Activated CD8-positive, alpha-beta T cell treated with anti-CD3 and anti-CD28 coated beads, Interleukin-2, amount 10 ng/mL, durations not matched to agents 7 days and 5 days (primary cell): ENCODE measurements around the gene PICK1. TPM values are rescaled to one million over a fixed set of nuclear protein-coding genes. Genes with fewer than 3 reads are reported as not detected.

Source experiments
- ATAC-seq: fragments of 150-1000 bp; cut with Tn5 transposase; one replicate; pipeline ENCODE4 v1.10.0; 2021; ENCODE audit warnings: moderate library complexity
- CTCF ChIA-PET: fragments of 350-600 bp; sonication (Branson Sonifier 250); formaldehyde crosslinking; loops from one replicate; lab custom pipeline; 2021; ENCODE audit warnings: antibody characterized with exemption; lab: Charles Lee
- POLR2A ChIA-PET: fragments of 350-600 bp; sonication (Branson Sonifier 250); formaldehyde crosslinking; loops from one replicate; lab custom pipeline; 2021; ENCODE audit warnings: antibody characterized with exemption; lab: Charles Lee
- DNase-seq: peaks from one replicate; pipeline ENCODE4 v3.0.0-alpha.2; 2020
- H3K27ac Mint-ChIP-seq: one replicate; pipeline ENCODE4 v1.8.0; 2021; ENCODE audit warnings: mild to moderate bottlenecking, mixed read lengths
- H3K27me3 Mint-ChIP-seq: one replicate; pipeline ENCODE4 v1.8.0; 2021; ENCODE audit warnings: low read depth, mixed read lengths
- H3K36me3 Mint-ChIP-seq: one replicate; pipeline ENCODE4 v1.8.0; 2021; ENCODE audit warnings: low read depth, mixed read lengths
- H3K4me1 Mint-ChIP-seq: one replicate; pipeline ENCODE4 v1.8.0; 2021; ENCODE audit warnings: low read depth, mixed read lengths
- H3K4me3 Mint-ChIP-seq: one replicate; pipeline ENCODE4 v1.8.0; 2021; ENCODE audit warnings: mild to moderate bottlenecking, mixed read lengths
- H3K9me3 Mint-ChIP-seq: one replicate; pipeline ENCODE4 v1.8.0; 2022; ENCODE audit warnings: mixed read lengths; ENCODE audit not compliant: insufficient read depth
- total RNA-seq, 2 experiments: library from RNA; stranded (reverse); gene quantifications; one replicate each; pipeline ENCODE4 v1.2.3, GENCODE V29; 2021

Gene PICK1
- total RNA-seq, 2 experiments from 2014 or later: 12.7 to 14.0 TPM

DNA sequence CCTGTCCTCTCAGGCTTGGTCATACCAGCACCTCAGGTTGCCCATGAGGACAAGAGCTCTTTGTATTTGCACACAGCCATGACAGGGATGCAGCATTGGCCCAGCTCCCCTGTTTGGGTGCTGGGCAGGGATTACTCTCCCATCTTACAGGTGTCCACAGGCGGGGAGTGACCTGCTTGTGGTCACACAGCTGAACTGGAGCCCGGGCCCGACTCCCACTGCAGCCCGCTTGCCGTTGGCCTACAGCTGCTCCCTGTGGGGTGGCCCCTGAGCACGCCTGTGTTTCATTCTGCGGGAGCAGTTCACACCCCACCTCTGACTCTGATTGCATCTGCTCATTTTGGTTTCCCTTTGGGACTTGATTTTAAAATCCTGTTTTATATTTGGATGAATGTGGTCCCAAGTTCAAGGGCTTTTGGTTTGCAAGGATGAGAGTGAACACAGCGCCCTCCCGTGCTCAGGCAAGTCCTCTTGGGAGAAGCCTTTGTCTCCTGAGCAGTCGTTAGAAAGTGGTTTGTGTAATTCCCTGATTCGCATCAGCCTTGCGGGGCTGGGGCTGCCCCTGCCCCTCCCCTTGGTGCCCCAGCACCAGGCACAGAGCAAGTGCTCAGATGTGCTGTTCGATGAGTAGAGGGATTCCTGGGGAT is 9.3 kb downstream of the PICK1 start:
- no peaks in the 10 kb centered on the region for H3K27me3 Mint-ChIP-seq
- no peak overlapping the region for H3K4me3 Mint-ChIP-seq
- POLR2A ChIA-PET: interaction anchor here (1.0 kb wide), 1 partner anchor 9 kb away, joined by 3 read pairs; the partner anchor contains the start of gene PICK1
- no peak overlapping the region for H3K27ac Mint-ChIP-seq
- DNase-seq: no peak
- ATAC-seq: no peak
- no peaks in the 10 kb centered on the region for H3K4me1 Mint-ChIP-seq
- H3K9me3 Mint-ChIP-seq: no peaks in the 10 kb centered on the region
- H3K36me3 Mint-ChIP-seq: peaks cover 2% of the 10 kb centered on the region
- CTCF ChIA-PET: interaction anchor here (0.9 to 3.7 kb wide), 2 partner anchors 14 to 164 kb away, joined by 3 to 16 read pairs; no protein-coding TSS in a partner anchor

DNA sequence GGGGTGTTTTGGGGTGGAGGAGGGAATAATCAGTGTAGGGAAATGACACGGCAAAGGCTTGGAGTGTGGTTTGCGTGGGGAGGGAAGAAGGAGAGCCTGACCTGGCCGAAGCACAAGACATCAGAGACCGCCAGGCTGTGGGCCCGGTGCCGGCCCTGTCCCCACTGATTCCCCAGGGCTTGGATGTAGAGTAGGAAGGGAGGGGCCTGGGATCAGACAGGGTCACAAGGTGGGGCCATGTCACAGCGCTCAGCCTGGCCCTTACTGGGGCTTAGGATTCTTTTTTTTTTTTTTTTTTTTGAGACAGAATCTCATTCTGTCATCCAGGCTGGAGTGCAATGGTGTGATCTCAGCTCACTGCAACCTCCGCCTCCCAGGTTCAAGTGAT is 9.8 kb downstream of the PICK1 start:
- Mint-ChIP-seq H3K27ac (no peak overlapping the region), H3K4me3 (no peak overlapping the region), H3K27me3 (no peaks in the 10 kb centered on the region), H3K9me3 (no peaks in the 10 kb centered on the region), H3K36me3 (peaks cover 2% of the 10 kb centered on the region), H3K4me1 (no peaks in the 10 kb centered on the region)
- DNase-seq (no peak), ATAC-seq (no peak)
- POLR2A ChIA-PET: interaction anchor here (1.0 kb wide), 1 partner anchor 10 kb away, joined by 4 read pairs; the partner anchor contains the start of gene PICK1
- CTCF ChIA-PET: interaction anchor here (2.8 kb wide), 1 partner anchor 14 kb away, joined by 14 read pairs; no protein-coding TSS in a partner anchor

DNA sequence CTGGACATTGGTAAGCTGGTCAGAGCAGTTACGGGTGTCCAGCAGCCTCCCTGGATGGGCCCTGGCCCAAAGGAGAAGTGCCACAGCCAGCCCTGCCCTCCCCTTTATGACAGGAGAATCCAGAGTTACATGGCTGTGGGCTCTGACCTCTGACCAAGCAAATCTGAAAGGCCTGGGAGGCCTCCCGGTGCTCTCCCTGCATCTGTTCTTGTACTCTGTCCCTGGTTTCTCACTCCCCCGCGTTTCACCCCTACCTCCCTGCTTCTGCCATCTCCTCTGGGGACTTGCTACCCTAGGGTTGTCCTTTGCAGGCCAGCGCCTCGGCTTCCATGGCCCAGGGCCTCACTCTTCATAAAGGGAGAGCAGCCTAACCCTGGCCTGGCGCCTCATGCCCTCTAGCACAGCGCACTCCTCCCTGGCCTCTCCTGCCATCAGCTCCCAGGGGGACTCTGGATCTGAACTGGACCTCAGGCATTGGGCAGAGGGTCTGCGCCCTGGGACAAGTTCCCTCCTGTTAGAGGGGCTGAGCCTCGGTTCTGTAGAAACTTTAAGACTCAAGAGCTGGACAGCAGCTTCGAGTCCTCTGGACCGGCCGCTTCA is 10.7 kb downstream of the PICK1 start:
- Mint-ChIP-seq H3K36me3 (peaks cover 2% of the 10 kb centered on the region), H3K27me3 (no peaks in the 10 kb centered on the region), H3K4me1 (no peaks in the 10 kb centered on the region), H3K27ac (no peak overlapping the region), H3K4me3 (no peak overlapping the region), H3K9me3 (no peaks in the 10 kb centered on the region)
- DNase-seq (no peak), ATAC-seq (no peak)
- ChIA-PET POLR2A (interaction anchor here (1.0 kb wide), 1 partner anchor 11 kb away, joined by 4 read pairs; the partner anchor contains the start of gene PICK1), CTCF (interaction anchor here (2.8 kb wide), 1 partner anchor 15 kb away, joined by 14 read pairs; no protein-coding TSS in a partner anchor)

DNA sequence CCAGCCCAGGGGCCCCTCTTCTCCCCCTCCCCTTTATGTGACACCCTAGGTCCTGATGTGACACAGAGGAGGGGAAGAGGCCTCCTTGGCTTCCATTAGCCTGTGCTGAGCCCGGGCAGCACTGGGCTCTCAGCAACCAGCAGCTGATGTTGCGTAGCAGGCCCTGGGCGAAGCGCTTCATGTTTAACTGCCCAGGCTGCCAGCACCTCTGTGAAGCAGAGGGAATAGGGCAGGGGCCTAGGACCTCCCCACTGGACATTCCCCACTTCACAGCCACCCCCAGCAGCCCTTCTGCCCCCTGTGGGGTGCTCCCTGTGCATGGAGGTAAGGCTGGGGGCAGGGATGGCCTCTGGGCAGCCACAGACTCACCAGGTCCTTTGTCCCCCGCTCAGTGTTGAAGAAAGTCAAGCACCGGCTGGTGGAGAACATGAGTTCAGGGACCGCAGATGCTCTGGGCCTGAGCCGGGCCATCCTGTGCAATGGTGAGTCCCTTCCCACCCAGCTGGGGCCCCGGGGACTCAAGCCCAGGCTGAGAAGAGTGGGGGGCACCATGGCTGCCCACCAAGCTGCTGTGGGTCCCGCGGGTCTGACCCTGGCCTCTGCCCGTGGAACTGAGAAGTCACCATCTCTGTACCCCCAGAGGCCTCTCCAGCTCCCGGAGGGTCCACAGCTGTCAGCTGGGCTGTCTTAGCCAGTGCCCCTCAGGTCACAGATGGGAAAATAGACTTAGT is 11.6 kb downstream of the PICK1 start:
- H3K9me3 Mint-ChIP-seq: no peaks in the 10 kb centered on the region
- ATAC-seq (no peak), DNase-seq (no peak)
- CTCF ChIA-PET: interaction anchor here (2.8 kb wide), 1 partner anchor 16 kb away, joined by 14 read pairs; no protein-coding TSS in a partner anchor
- POLR2A ChIA-PET: no interaction called here
- H3K36me3 Mint-ChIP-seq: peaks cover 2% of the 10 kb centered on the region
- no peak overlapping the region for H3K27ac Mint-ChIP-seq
- no peaks in the 10 kb centered on the region for H3K4me1 Mint-ChIP-seq
- H3K27me3 Mint-ChIP-seq: no peaks in the 10 kb centered on the region
- H3K4me3 Mint-ChIP-seq: no peak overlapping the region

DNA sequence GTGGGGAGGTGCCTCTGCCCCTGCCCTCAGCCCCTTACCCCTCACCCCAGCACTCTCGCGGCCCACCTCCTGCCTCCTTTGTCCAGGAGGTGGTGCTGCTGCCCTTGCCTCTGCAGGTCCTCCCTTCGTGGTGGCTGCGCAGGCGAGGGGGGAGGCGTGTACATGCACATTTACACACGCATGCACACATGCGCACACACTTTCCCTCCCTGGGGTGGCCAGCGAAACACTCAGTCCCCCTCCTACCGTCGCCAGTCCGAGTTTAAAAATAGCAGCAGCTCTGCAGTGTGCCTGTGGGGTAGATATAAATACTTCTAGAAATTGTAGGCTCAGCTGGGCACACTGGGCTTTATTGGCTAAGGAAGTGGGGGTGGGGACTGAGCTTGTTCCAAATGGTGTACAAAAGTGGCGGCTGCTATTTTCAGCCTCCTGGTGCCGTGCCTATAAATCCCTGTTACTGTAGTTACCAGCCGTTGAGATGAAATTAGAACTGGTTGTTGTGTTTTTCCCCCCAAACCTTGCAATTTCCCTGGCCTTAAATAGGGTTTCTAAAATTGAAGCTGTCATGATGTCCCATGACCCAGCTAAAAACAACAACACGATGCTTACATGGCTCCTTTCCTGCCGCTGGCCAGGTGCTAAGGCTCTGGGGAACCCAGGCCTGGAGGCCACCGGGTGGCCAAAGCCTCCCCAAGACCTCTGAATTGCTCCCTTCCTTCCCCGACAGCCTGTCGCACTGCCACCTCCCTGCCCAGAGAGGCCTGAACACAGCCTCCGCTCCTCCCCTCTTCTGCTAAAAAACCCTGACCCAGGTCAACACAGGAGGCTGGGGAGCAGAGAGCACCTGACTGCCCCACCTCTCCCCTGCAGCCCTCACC is 12.4 kb downstream of the PICK1 start:
- no peaks in the 10 kb centered on the region for H3K27me3 Mint-ChIP-seq
- DNase-seq: no peak
- H3K36me3 Mint-ChIP-seq: peaks cover 3% of the 10 kb centered on the region
- no peaks in the 10 kb centered on the region for H3K9me3 Mint-ChIP-seq
- no peak overlapping the region for H3K4me3 Mint-ChIP-seq
- CTCF ChIA-PET: interaction anchor here (0.8 to 2.8 kb wide), 2 partner anchors 17 kb away, joined by 3 to 14 read pairs; no protein-coding TSS in a partner anchor
- no peaks in the 10 kb centered on the region for H3K4me1 Mint-ChIP-seq
- POLR2A ChIA-PET: interaction anchor here (0.6 kb wide), 1 partner anchor 221 kb away, joined by 10 read pairs; no protein-coding TSS in a partner anchor
- no peak for ATAC-seq
- no peak overlapping the region for H3K27ac Mint-ChIP-seq

DNA sequence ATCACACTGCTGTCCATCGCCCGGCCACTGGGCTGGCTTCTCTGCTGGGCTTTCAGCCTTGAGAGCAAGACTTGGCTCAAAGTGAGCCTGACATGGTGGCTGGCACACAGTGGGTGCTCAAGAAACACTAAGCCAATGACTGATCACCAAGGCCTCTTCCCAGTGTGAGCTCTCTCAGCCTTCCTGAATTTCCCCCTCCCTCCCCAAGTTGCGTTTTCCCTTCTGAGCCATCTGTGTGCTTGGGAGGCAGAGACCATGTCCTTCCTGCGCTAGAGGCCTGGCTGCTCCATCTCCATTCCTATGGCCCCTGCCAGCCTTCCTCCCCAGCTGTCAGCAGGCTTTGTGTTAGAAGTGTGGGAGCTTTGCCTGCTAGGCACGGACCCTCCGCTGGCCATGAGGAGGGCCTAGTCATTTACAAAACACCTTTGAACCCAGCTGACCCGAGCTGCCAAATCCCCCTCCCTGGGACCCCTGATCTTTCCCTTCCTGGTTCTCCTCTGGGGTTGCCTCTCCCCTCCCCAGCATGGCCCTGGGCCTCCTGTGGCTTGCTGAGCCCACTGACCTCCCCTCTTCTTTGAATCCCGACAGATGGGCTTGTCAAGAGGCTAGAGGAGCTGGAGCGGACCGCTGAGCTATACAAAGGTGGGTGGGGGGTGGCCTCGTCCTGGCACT is 13.2 kb downstream of the PICK1 start:
- Mint-ChIP-seq H3K27me3 (no peaks in the 10 kb centered on the region), H3K4me1 (no peaks in the 10 kb centered on the region), H3K27ac (no peak overlapping the region), H3K9me3 (no peaks in the 10 kb centered on the region), H3K36me3 (peaks cover 2% of the 10 kb centered on the region), H3K4me3 (no peak overlapping the region)
- CTCF ChIA-PET: interaction anchor here (0.8 kb wide), 1 partner anchor 18 kb away, joined by 3 read pairs; no protein-coding TSS in a partner anchor
- POLR2A ChIA-PET: interaction anchor here (0.6 kb wide), 1 partner anchor 220 kb away, joined by 10 read pairs; no protein-coding TSS in a partner anchor
- DNase-seq (no peak), ATAC-seq (no peak)

DNA sequence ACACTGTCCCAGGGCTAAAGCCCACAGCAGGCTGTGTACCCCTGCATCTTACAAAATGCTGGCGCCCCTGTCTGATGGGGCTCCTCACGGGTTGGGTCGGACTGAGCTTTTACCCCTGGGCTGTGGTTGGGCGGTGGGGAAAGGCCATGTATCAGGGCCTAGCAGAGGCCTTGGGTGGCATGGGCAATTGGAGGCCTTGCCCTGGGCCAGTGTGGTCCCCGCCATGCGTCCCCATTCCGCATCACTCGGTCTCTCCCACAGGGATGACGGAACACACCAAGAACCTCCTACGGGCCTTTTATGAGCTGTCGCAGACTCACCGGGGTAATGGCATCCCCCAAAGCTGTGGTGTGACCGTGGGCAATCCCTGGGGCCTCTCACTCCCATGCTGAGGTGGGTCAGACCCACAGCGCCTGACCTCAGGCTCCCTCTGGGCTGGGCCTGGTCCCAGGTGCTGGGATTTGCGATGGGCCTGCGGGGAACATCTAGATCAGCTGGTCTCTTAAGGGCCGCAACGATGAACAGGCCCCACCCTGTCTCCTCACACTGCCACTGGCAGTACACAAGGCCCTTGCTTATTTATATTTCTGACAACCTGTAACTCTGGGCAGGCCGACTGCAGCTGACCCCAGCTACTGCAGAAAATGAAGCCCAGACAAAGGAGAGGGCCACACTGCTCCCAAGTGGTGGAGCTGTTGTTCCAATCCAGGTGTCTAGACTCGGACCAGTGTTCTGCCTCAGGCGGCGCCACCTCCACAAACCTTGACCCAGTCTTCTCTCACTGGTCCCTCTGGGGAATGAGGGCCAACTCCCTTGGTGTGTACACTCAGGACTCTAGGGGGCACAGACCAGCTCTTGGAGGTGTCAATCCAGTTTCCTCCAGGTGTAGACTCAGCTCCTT is 14.5 kb downstream of the PICK1 start:
- Mint-ChIP-seq H3K4me1 (no peaks in the 10 kb centered on the region), H3K36me3 (peaks cover 2% of the 10 kb centered on the region), H3K27me3 (no peaks in the 10 kb centered on the region), H3K4me3 (no peak overlapping the region), H3K9me3 (no peaks in the 10 kb centered on the region), H3K27ac (no peak overlapping the region)
- no peak for DNase-seq
- CTCF ChIA-PET: no interaction called here
- no peak for ATAC-seq
- POLR2A ChIA-PET: no interaction called here

DNA sequence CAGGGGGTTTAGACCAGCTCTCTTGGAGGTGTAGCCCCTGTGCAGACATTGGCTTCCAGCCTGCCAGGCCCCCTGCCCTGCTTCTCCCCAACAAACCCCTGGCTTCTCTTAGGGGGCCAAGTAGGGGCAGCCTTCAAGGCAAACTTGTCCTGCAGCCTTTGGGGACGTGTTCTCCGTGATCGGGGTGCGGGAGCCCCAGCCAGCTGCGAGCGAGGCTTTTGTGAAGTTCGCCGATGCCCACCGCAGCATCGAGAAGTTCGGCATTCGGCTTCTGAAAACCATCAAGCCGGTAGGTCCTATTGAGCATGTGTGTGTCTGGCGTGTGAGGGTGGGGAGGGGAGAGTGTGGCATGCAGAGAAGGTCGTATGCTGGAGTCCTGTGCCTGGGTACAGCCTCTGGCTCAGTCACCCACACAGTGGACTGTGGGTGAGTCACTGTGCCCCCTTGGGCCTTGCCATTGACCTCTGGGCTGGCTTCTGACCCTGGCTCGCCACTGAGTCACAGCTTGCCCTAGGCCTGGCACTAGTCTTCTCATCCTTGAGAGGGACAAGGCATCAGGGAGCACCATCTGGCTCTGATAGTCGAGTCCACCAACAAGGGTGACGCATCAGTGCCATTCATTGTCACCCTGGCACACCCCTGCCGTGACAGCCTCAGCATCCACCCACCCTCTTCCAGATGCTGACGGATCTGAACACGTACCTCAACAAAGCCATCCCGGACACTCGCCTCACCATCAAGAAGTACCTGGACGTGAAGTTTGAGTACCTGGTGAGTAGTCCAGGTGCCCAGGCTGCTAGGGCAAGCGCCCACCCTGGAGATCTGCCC is 15.3 kb downstream of the PICK1 start:
- Mint-ChIP-seq H3K27ac (no peak overlapping the region), H3K36me3 (peaks cover 2% of the 10 kb centered on the region), H3K4me1 (no peaks in the 10 kb centered on the region), H3K27me3 (no peaks in the 10 kb centered on the region), H3K9me3 (no peaks in the 10 kb centered on the region), H3K4me3 (no peak overlapping the region)
- ATAC-seq: no peak
- ChIA-PET POLR2A (no interaction called here), CTCF (no interaction called here)
- DNase-seq: no peak

DNA sequence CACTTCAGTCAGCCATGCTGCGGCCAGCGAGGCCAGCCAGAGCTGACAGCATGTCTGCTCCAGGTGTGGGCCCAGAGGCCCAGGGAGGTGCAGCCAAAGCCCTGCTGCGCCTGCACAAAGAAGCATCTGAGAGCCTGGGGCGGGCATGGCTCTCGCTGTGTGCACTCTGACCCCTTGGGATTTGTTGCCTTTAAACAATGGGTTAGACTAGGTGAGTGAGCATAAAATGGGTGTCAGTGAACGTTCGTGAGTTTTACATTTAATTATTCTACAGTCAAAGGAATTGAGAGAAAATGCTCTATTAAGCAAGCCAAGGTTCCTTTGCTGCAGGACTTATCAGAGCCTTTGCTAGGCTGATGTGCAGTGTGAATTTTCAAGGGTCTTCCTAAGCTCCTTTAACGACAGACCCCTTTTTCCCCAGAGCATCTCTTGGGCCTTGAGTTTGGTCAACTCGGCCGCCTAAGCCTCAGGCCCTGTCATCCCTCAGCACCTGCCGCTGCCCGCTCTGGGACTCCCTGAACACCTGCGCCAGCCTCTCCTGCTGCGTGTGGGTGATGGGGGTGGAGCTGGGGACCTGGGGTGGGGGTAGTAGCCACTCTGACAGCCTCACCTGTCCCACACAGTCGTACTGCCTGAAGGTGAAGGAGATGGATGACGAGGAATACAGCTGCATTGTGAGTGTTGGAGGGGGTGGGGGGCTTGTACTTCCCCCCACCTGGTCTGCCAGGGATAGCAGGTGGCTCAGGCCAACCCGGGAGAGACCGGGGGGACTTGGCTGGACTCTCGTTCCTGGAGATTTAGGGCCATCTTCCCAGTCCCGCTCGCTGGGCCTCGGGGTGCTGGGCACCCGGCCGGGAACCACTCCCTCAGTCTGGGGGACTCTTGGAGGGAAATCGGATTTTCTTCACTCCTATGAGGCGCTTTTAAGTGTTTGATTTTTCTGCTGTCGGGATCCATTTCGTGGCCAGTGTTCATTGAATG is 16.2 kb downstream of the PICK1 start:
- H3K4me1 Mint-ChIP-seq: no peaks in the 10 kb centered on the region
- DNase-seq (no peak), ATAC-seq (no peak)
- no peaks in the 10 kb centered on the region for H3K9me3 Mint-ChIP-seq
- no peaks in the 10 kb centered on the region for H3K27me3 Mint-ChIP-seq
- ChIA-PET POLR2A (no interaction called here), CTCF (no interaction called here)
- H3K36me3 Mint-ChIP-seq: peaks cover 2% of the 10 kb centered on the region
- no peak overlapping the region for H3K27ac Mint-ChIP-seq
- no peak overlapping the region for H3K4me3 Mint-ChIP-seq
